ENCODE measurements around the gene EPAS1. TPM values are rescaled to one million over a fixed set of nuclear protein-coding genes. Genes with fewer than 3 reads are reported as not detected.

The EPAS1 gene
- total and polyA plus RNA-seq, 9 of the 15 experiments (the other 6 are each of a cell fraction or from before 2014, with no cell fraction given), result 0.25 to 11.2 (median 4.1) TPM

DNA sequence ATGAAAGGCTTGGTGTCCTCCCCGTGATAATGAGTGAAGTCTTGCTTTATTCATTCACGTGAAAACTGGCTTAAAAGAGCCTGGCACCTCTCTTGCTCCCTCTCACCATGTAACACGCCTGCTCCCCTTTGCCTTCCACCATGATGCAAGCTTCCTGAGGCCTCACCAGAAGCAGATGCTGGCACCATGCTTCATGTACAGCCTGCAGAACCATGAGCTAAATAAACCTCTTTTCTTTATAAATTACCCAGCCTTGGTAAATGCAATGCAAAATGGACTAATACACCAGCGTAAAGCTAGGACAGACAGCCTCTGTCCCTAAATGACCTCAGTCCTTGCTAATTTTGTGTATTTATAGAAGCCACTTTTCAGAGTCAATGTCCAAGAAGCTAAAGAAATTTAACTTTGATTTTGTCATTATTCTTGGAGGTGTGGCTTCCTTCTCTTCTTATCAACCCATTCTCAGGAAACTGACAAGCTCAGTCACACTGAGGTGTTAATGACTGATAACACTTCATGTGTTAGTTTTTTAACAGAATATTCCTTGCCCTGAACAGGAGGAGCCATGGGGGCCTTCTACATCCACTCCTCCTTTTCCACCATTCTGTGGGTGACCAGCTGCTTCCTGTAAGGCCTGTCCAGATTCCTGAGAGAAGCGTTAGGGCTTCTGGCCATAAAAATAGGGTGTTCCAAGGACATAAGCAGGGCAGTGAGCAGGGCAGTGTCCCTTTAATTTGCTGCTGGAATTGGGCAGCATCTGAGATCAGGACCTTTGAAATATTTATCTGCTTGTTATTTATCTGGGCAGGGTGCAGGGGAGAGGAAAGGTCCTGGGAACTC is 38.0 kb upstream of the EPAS1 start (continued):
- TF ChIP-seq CBX5 (IDR thresholded peaks at IDR 0.05; ENCODE audit: borderline replicate concordance, low read depth) (no peak), ETS2 (tag; IDR thresholded peaks at IDR 0.05; ENCODE audit: borderline replicate concordance, poor library complexity, severe bottlenecking) (no peak), ASH1L (IDR thresholded peaks at IDR 0.05; ENCODE audit: borderline replicate concordance, low read depth, partially characterized antibody) (no peak), FOXM1 (IDR thresholded peaks at IDR 0.05; ENCODE audit: low read depth) (peak; percentile 69; the same call in 1 of the 2 replicates), FOXM1 (CRISPR knock-in tag; IDR thresholded peaks at IDR 0.05; ENCODE audit: low read depth) (no peak), TEAD4 (IDR thresholded peaks at IDR 0.05; ENCODE audit: low read length) (peak; percentile 93), TEAD4 (CRISPR knock-in tag; IDR thresholded peaks at IDR 0.05; ENCODE audit: borderline replicate concordance) (no peak), IRF2 (CRISPR knock-in tag; IDR thresholded peaks at IDR 0.05) (no peak), TRIM28 (IDR thresholded peaks at IDR 0.05) (peak; percentile 86), POLR2AphosphoS2 (IDR thresholded peaks at IDR 0.05; ENCODE audit: low read length) (no peak), MCM7 (IDR thresholded peaks at IDR 0.05) (no peak), HMG20A (CRISPR knock-in tag; conservative IDR thresholded peaks at IDR 0.05) (no peak), TCFL5 (CRISPR knock-in tag; conservative IDR thresholded peaks at IDR 0.05) (no peak), HEY1 (CRISPR knock-in tag; IDR thresholded peaks at IDR 0.05; ENCODE audit: borderline replicate concordance) (no peak), ZC3H8 (IDR thresholded peaks at IDR 0.05) (no peak), EWSR1 (IDR thresholded peaks at IDR 0.05; ENCODE audit: borderline replicate concordance, low read depth, partially characterized antibody) (no peak), FOXJ3 (CRISPR knock-in tag; IDR thresholded peaks at IDR 0.05) (no peak), STAT5B (CRISPR knock-in tag; IDR thresholded peaks at IDR 0.05) (no peak), NR2F6 (CRISPR knock-in tag; IDR thresholded peaks at IDR 0.05) (no peak), SMAD4 (CRISPR knock-in tag; conservative IDR thresholded peaks at IDR 0.05) (no peak)
- TF ChIP-seq, protein P1, sequence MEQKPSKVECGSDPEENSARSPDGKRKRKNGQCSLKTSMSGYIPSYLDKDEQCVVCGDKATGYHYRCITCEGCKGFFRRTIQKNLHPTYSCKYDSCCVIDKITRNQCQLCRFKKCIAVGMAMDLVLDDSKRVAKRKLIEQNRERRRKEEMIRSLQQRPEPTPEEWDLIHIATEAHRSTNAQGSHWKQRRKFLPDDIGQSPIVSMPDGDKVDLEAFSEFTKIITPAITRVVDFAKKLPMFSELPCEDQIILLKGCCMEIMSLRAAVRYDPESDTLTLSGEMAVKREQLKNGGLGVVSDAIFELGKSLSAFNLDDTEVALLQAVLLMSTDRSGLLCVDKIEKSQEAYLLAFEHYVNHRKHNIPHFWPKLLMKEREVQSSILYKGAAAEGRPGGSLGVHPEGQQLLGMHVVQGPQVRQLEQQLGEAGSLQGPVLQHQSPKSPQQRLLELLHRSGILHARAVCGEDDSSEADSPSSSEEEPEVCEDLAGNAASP (IDR thresholded peaks at IDR 0.05), result no peak; the same call in 1 of the 2 replicates
- TF ChIP-seq, protein P2, sequence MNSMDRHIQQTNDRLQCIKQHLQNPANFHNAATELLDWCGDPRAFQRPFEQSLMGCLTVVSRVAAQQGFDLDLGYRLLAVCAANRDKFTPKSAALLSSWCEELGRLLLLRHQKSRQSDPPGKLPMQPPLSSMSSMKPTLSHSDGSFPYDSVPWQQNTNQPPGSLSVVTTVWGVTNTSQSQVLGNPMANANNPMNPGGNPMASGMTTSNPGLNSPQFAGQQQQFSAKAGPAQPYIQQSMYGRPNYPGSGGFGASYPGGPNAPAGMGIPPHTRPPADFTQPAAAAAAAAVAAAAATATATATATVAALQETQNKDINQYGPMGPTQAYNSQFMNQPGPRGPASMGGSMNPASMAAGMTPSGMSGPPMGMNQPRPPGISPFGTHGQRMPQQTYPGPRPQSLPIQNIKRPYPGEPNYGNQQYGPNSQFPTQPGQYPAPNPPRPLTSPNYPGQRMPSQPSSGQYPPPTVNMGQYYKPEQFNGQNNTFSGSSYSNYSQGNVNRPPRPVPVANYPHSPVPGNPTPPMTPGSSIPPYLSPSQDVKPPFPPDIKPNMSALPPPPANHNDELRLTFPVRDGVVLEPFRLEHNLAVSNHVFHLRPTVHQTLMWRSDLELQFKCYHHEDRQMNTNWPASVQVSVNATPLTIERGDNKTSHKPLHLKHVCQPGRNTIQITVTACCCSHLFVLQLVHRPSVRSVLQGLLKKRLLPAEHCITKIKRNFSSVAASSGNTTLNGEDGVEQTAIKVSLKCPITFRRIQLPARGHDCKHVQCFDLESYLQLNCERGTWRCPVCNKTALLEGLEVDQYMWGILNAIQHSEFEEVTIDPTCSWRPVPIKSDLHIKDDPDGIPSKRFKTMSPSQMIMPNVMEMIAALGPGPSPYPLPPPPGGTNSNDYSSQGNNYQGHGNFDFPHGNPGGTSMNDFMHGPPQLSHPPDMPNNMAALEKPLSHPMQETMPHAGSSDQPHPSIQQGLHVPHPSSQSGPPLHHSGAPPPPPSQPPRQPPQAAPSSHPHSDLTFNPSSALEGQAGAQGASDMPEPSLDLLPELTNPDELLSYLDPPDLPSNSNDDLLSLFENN (IDR thresholded peaks at IDR 0.05; ENCODE audit: low read depth in 2 of 2, low read length in 2 of 2), result peak in 1 of 2 experiments; percentile 36; a peak in 1 of 4 replicates
- TF ChIP-seq, protein P3, sequence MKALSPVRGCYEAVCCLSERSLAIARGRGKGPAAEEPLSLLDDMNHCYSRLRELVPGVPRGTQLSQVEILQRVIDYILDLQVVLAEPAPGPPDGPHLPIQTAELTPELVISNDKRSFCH (CRISPR knock-in tag; IDR thresholded peaks at IDR 0.05), result no peak
- TF ChIP-seq, protein P3 (tag; IDR thresholded peaks at IDR 0.05), result no peak
